ENCODE measurements around the gene ERCC6L2. TPM values are rescaled to one million over a fixed set of nuclear protein-coding genes. Genes with fewer than 3 reads are reported as not detected.

Gene ERCC6L2
- total and polyA plus RNA-seq, 8 donors, result 28.0 to 58.6 (median 53.3) TPM

GRCh38 chr9:95938724-95939123, 63.2 kb downstream of the ERCC6L2 start:
- ATAC-seq (no peak), DNase-seq (no peak)
- Histone ChIP-seq H3K36me3 (peaks cover 0 to 54% of the 10 kb centered on the region in 2 donors), H3K4me1 (no peaks in the 10 kb centered on the region), H3K9me3 (peaks cover 0 to 5% of the 10 kb centered on the region in 2 donors), H3K27ac (no peak overlapping the region), H3K4me3 (no peak overlapping the region), H3K27me3 (no peaks in the 10 kb centered on the region)
- peak; percentile 17 to 25 for TF ChIP-seq CTCF (IDR thresholded peaks at IDR 0.05)
- intact Hi-C loops (cut with DNase I), result no loop called here

GRCh38 chr9:95939472-95939871, 64.0 kb downstream of the ERCC6L2 start:
- intact Hi-C loops (cut with DNase I), result no loop called here
- Histone ChIP-seq H3K4me3 (no peak overlapping the region), H3K27me3 (no peaks in the 10 kb centered on the region), H3K9me3 (peaks cover 0 to 5% of the 10 kb centered on the region in 2 donors), H3K36me3 (peaks cover 0 to 55% of the 10 kb centered on the region in 2 donors), H3K27ac (no peak overlapping the region), H3K4me1 (no peaks in the 10 kb centered on the region)
- TF ChIP-seq CTCF (IDR thresholded peaks at IDR 0.05), result no peak
- ATAC-seq, result no peak
- DNase-seq, result no peak

GRCh38 chr9:95940265-95940664, 64.8 kb downstream of the ERCC6L2 start:
- TF ChIP-seq CTCF (IDR thresholded peaks at IDR 0.05), result no peak
- Histone ChIP-seq H3K9me3 (peaks cover 0 to 5% of the 10 kb centered on the region in 2 donors), H3K36me3 (peaks cover 0 to 61% of the 10 kb centered on the region in 2 donors), H3K4me3 (no peak overlapping the region), H3K27me3 (no peaks in the 10 kb centered on the region), H3K4me1 (no peaks in the 10 kb centered on the region), H3K27ac (no peak overlapping the region)
- intact Hi-C loops (cut with DNase I), result no loop called here
- DNase-seq (no peak), ATAC-seq (no peak)

GRCh38 chr9:95942016-95942415, 66.5 kb downstream of the ERCC6L2 start:
- H3K4me1 ChIP-seq, result no peaks in the 10 kb centered on the region
- intact Hi-C loops (cut with DNase I), result no loop called here
- peaks cover 0 to 71% of the 10 kb centered on the region in 2 donors for H3K36me3 ChIP-seq
- ATAC-seq, result no peak
- TF ChIP-seq CTCF (IDR thresholded peaks at IDR 0.05), result no peak
- H3K4me3 ChIP-seq, result no peak overlapping the region
- no peaks in the 10 kb centered on the region for H3K27me3 ChIP-seq
- peaks cover 0 to 6% of the 10 kb centered on the region in 2 donors for H3K9me3 ChIP-seq
- H3K27ac ChIP-seq, result no peak overlapping the region
- DNase-seq, result no peak

GRCh38 chr9:95947118-95947517, 71.6 kb downstream of the ERCC6L2 start:
- no peak for TF ChIP-seq CTCF (IDR thresholded peaks at IDR 0.05)
- Histone ChIP-seq H3K27me3 (no peaks in the 10 kb centered on the region), H3K27ac (no peak overlapping the region), H3K9me3 (peaks cover 0 to 8% of the 10 kb centered on the region in 2 donors), H3K36me3 (peaks cover 0 to 59% of the 10 kb centered on the region in 2 donors), H3K4me3 (no peak overlapping the region), H3K4me1 (no peaks in the 10 kb centered on the region)
- intact Hi-C loops (cut with DNase I), result no loop called here
- DNase-seq (no peak), ATAC-seq (no peak)
